GM19351 (cell line): ENCODE results near the gene ARMC2.
"Not testable (repeated sequence)": the region's sequence is repeated elsewhere in the genome, so short reads cannot be mapped to it uniquely, and the experiment has no call there.

Experiments
- ATAC-seq: cut with Tn5 transposase; IDR thresholded peaks from one replicate; pipeline ENCODE4 v1.9.1; 2021; ENCODE audit warnings: mild to moderate bottlenecking, moderate library complexity; ENCODE audit not compliant: unreplicated experiment

Gene ARMC2

GRCh38 chr6:108848116-108848868, at the start of gene ARMC2:
Gene ARMC2, plus strand, starts transcription at chr6:108848422. Its CDS starts 5,846 bp downstream, at chr6:108854268.
- ATAC-seq: peak; percentile 98

- ATAC-seq: no peak
These were observed 49.4 kb upstream of the ARMC2 start for GRCh38 chr6:108798670-108799353.

GRCh38 chr6:108799354-108799717, 48.9 kb upstream of the ARMC2 start:
- no peak for ATAC-seq

GRCh38 chr6:108799791-108800190, 48.4 kb upstream of the ARMC2 start:
- ATAC-seq: no peak

GRCh38 chr6:108800427-108800864, 47.8 kb upstream of the ARMC2 start:
- no peak for ATAC-seq

- ATAC-seq: no peak
These were observed 46.9 kb upstream of the ARMC2 start for GRCh38 chr6:108801366-108801765.

- ATAC-seq: no peak
These were observed 44.2 kb upstream of the ARMC2 start for GRCh38 chr6:108803982-108804490.

- ATAC-seq: no peak
These were observed 43.3 kb upstream of the ARMC2 start for GRCh38 chr6:108804956-108805355.

GRCh38 chr6:108805611-108806167, 42.5 kb upstream of the ARMC2 start:
- peak; percentile 89 for ATAC-seq

GRCh38 chr6:108806171-108806570, 42.1 kb upstream of the ARMC2 start:
- peak; percentile 19 for ATAC-seq

- ATAC-seq: no peak
These were observed 41.6 kb upstream of the ARMC2 start for GRCh38 chr6:108806665-108807064.

GRCh38 chr6:108807928-108808327, 40.3 kb upstream of the ARMC2 start:
- ATAC-seq: no peak

GRCh38 chr6:108809211-108809610, 39.0 kb upstream of the ARMC2 start:
- no peak for ATAC-seq

GRCh38 chr6:108810057-108810643, 38.1 kb upstream of the ARMC2 start:
- ATAC-seq: no peak

GRCh38 chr6:108811490-108811889, 36.7 kb upstream of the ARMC2 start:
- no peak for ATAC-seq

- ATAC-seq: not testable (repeated sequence)
These were observed 35.0 kb upstream of the ARMC2 start for GRCh38 chr6:108813218-108813617.

- not testable (repeated sequence) for ATAC-seq
These were observed 30.9 kb upstream of the ARMC2 start for GRCh38 chr6:108817276-108817675.

GRCh38 chr6:108820006-108820405, 28.2 kb upstream of the ARMC2 start:
- ATAC-seq: no peak

- ATAC-seq: no peak
These were observed 25.8 kb upstream of the ARMC2 start for GRCh38 chr6:108822401-108822800.

GRCh38 chr6:108825326-108825725, 22.9 kb upstream of the ARMC2 start:
- no peak for ATAC-seq

- ATAC-seq: no peak
These were observed 17.1 kb upstream of the ARMC2 start for GRCh38 chr6:108831104-108831503.
